Panc1 (cell line): ENCODE measurements around the gene LZTS3.

ENCODE experiments used
- CTCF ChIP-seq: fragments of 450-650 bp; IDR thresholded peaks from 2 replicates; pipeline ENCODE4 v1.5.1; 2017; ENCODE audit warnings: mild to moderate bottlenecking
- POLR2AphosphoS5 ChIP-seq: IDR thresholded peaks from 2 replicates; pipeline ENCODE4 v1.6.1; 2012; ENCODE audit warnings: mild to moderate bottlenecking, low read depth, low read length, moderate library complexity

- TF ChIP-seq CTCF, result peak; percentile 97
- TF ChIP-seq POLR2AphosphoS5, result peak; percentile 58
Observed at GRCh38 chr20:3218307-3218988, 45.1 kb upstream of the LZTS3 start.
